ENCODE data around the gene MFSD1.

DNA sequence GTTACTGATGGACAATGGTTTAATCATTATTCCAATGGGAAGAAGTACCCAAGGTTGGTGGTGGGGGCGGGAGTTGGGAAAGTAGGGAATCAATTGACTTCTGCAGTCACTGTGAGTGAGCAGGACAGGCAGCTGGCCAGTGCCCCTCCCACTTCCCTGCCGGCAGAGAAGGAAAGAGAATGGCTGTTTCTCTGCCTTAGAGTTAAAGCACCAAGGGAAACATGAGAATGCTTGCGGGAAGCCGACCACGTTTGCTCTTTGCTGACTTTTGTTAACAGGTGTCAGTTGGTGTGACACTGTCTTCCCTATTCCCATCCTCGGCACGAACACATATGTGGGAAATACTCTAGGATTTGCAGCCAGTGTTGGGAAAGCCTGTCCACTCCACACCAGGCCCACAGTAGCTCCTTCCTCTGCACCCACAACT lies 33.5 kb upstream of the MFSD1 start:
- TF ChIP-seq ZNF331 (CRISPR knock-in tag; IDR thresholded peaks at IDR 0.05; ENCODE audit: low read depth) (no peak), STAT1 (IDR thresholded peaks at IDR 0.05; ENCODE audit: unreplicated experiment) (no peak)
- TF ChIP-seq, protein P1, sequence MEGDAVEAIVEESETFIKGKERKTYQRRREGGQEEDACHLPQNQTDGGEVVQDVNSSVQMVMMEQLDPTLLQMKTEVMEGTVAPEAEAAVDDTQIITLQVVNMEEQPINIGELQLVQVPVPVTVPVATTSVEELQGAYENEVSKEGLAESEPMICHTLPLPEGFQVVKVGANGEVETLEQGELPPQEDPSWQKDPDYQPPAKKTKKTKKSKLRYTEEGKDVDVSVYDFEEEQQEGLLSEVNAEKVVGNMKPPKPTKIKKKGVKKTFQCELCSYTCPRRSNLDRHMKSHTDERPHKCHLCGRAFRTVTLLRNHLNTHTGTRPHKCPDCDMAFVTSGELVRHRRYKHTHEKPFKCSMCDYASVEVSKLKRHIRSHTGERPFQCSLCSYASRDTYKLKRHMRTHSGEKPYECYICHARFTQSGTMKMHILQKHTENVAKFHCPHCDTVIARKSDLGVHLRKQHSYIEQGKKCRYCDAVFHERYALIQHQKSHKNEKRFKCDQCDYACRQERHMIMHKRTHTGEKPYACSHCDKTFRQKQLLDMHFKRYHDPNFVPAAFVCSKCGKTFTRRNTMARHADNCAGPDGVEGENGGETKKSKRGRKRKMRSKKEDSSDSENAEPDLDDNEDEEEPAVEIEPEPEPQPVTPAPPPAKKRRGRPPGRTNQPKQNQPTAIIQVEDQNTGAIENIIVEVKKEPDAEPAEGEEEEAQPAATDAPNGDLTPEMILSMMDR (conservative IDR thresholded peaks at IDR 0.05; ENCODE audit: low read depth in 2 of 2) = no peak

Measured in GM23338 (cell line).